ENCODE measurements around the gene ZSCAN30. TPM values are rescaled to one million over a fixed set of nuclear protein-coding genes. Genes with fewer than 3 reads are reported as not detected.
A peak's percentile ranks its signal among the peaks of the same experiment; 100 is the strongest.

ZSCAN30 gene
- total and polyA plus RNA-seq, 9 of the 15 experiments (the other 6 are each of a cell fraction or from before 2014, with no cell fraction given), result 4.6 to 13.6 (median 10.8) TPM

- TF ChIP-seq ZBTB40 (IDR thresholded peaks at IDR 0.05), result peak; percentile 94
- TF ChIP-seq ZBTB40 (CRISPR knock-in tag; IDR thresholded peaks at IDR 0.05), result no peak
- TF ChIP-seq PRPF4 (IDR thresholded peaks at IDR 0.05; ENCODE audit: insufficient read depth, low read depth, low read length, poor library complexity, severe bottlenecking), result peak; percentile 47
- peak; percentile 97 for TF ChIP-seq POLR2A (conservative IDR thresholded peaks at IDR 0.05)
- no peak for TF ChIP-seq HES1 (IDR thresholded peaks at IDR 0.05; ENCODE audit: low read depth)
- 0 out of 2 replicates have a peak, but pooled peaks have one; percentile 26 for TF ChIP-seq ZNF444 (CRISPR knock-in tag; IDR thresholded peaks at IDR 0.05)
- no peak for TF ChIP-seq MBD1 (CRISPR knock-in tag; IDR thresholded peaks at IDR 0.05)
- no peak for TF ChIP-seq PYGO2 (tag; IDR thresholded peaks at IDR 0.05)
- no peak for TF ChIP-seq RBM39 (optimal IDR thresholded peaks at IDR 0.05; ENCODE audit: low read depth, low read length)
- TF ChIP-seq NFIC (IDR thresholded peaks at IDR 0.05), result 0 out of 2 replicates have a peak, but pooled peaks have one; percentile 10
- TF ChIP-seq SRSF1 (IDR thresholded peaks at IDR 0.05; ENCODE audit: low read depth, low read length), result no peak
- peak; percentile 43; the same call in 1 of the 2 replicates for TF ChIP-seq ZNF12 (CRISPR knock-in tag; IDR thresholded peaks at IDR 0.05)
- 0 out of 2 replicates have a peak, but pooled peaks have one; percentile 56 for TF ChIP-seq ZNF764 (CRISPR knock-in tag; IDR thresholded peaks at IDR 0.05; ENCODE audit: low read depth)
- no peak for TF ChIP-seq ZC3H11A (IDR thresholded peaks at IDR 0.05; ENCODE audit: low read depth, low read length)
- no peak; the same call in 1 of the 2 replicates for TF ChIP-seq BHLHE40 (IDR thresholded peaks at IDR 0.05; ENCODE audit: low read length)
- peak; percentile 83 for TF ChIP-seq PHF20 (IDR thresholded peaks at IDR 0.05; ENCODE audit: partially characterized antibody)
- peak; percentile 59 for TF ChIP-seq NCOA1 (IDR thresholded peaks at IDR 0.05; ENCODE audit: low read depth)
- TF ChIP-seq KDM1A (IDR thresholded peaks at IDR 0.05), result no peak
These were observed 49.2 kb downstream of the ZSCAN30 start, which contains the start of gene ZNF397 (continued) for GRCh38 chr18:35240664-35241447.

All from K562 (cell line).